SU-DHL-6 (cell line): Measurements from ENCODE around the gene EMC1.

Source experiments
- H2AFZ ChIP-seq: fragments of 200-600 bp; sonication (generic); 2 replicates; pipeline ENCODE4 v1.6.1; 2014; ENCODE audit warnings: low read depth, mild to moderate bottlenecking, moderate library complexity, mixed read lengths, antibody characterized with exemption, low read length; ENCODE audit not compliant: severe bottlenecking
- H3F3A ChIP-seq: fragments of 200-600 bp; shearing (Covaris generic); 2 replicates; pipeline ENCODE4 v1.6.0; 2016; ENCODE audit warnings: antibody characterized with exemption, mild to moderate bottlenecking; ENCODE audit not compliant: insufficient read depth
- H3K27ac ChIP-seq: fragments of 200-600 bp; sonication (generic); 2 replicates; pipeline ENCODE4 v1.5.1; 2016; ENCODE audit warnings: low read depth, mild to moderate bottlenecking, low read length, moderate library complexity, mixed read lengths
- H3K27me3 ChIP-seq: fragments of 200-600 bp; sonication (generic), shearing (Covaris generic); 2 replicates; pipeline ENCODE4 v1.6.0; 2014; ENCODE audit warnings: mild to moderate bottlenecking, low read length
- H3K36me3 ChIP-seq: fragments of 200-600 bp; sonication (generic); 2 replicates; pipeline ENCODE4 v1.6.1; 2014; ENCODE audit warnings: mild to moderate bottlenecking, low read length, mixed read lengths
- H3K4me2 ChIP-seq: fragments of 300-600, 200-600 bp; shearing (Covaris generic), sonication (generic); 2 replicates; pipeline ENCODE4 v1.6.0; 2014; ENCODE audit warnings: low read length, low read depth, mild to moderate bottlenecking; ENCODE audit not compliant: poor library complexity, severe bottlenecking
- H3K4me3 ChIP-seq: fragments of 200-600 bp; sonication (generic); 2 replicates; pipeline ENCODE4 v1.5.1; 2014; ENCODE audit warnings: antibody characterized with exemption, low read length, mild to moderate bottlenecking, mixed read lengths; ENCODE audit not compliant: insufficient read depth, poor library complexity, severe bottlenecking
- H3K79me2 ChIP-seq: fragments of 200-600 bp; sonication (generic); 2 replicates; pipeline ENCODE4 v1.6.1; 2014; ENCODE audit warnings: mild to moderate bottlenecking, low read length, moderate library complexity; ENCODE audit not compliant: insufficient read depth
- H3K9ac ChIP-seq: fragments of 200-600 bp; sonication (generic); 2 replicates; pipeline ENCODE4 v1.7.0; 2014; ENCODE audit warnings: mild to moderate bottlenecking, low read length
- H3K9me2 ChIP-seq: fragments of 200-600 bp; sonication (generic); replicated peaks from 2 replicates; pipeline ENCODE4 v1.6.1; 2014; ENCODE audit warnings: low read length; ENCODE audit not compliant: insufficient read depth
- H3K9me3 ChIP-seq: fragments of 200-600 bp; sonication (generic); 2 replicates; pipeline ENCODE4 v1.6.1; 2014; ENCODE audit warnings: low read length, mixed read lengths; ENCODE audit not compliant: insufficient read depth
- H4K20me1 ChIP-seq: fragments of 200-600 bp; sonication (generic); 2 replicates; pipeline ENCODE4 v1.6.1; 2014; ENCODE audit warnings: low read depth, mild to moderate bottlenecking, antibody characterized with exemption, low read length, moderate library complexity, mixed read lengths
- EZH2phosphoT487 ChIP-seq: fragments of 200-600 bp; sonication (generic), shearing (Covaris generic); conservative IDR thresholded peaks from 2 replicates; pipeline ENCODE4 v1.6.1; 2018; ENCODE audit warnings: mild to moderate bottlenecking, antibody characterized with exemption, low read length, moderate library complexity, mixed read lengths
- TF ChIP-seq, protein P1 (sequence below): fragments of 200-600 bp; sonication (generic); IDR thresholded peaks from one replicate; pipeline ENCODE4 v1.5.1; 2017; ENCODE audit warnings: antibody characterized with exemption, mild to moderate bottlenecking, low read length, moderate library complexity; ENCODE audit not compliant: insufficient read depth, poor library complexity, severe bottlenecking

Gene EMC1

DNA sequence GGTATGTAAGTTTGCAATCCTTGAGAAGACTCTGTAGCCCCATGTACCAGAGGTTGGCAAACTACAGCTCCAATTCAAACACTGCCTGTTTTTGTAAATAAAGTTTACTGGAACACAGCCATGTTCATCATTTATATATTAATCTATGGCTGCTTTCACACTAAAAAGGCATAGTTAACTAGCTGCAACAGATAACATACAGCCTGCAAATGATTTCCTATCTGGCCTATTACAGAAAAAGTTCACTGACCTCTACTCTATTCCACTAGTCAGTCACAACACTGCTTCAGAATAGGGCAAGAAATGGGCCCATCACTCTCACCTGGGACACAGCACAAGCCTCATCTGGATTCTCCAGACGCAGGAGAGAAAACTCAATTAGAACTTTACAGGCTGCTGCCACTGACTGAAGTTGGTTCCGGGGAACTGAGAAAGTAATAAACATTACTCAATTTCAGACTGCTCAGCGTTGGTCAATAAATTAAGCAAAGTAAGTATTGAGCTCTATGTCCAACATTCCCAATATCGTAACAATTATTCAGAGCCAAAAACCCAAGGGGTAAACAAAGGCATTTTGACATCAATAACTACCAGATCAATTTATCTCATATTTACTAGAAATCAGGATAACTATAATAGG, 51.9 kb downstream of the EMC1 start:
- Histone ChIP-seq H3K9ac (no peak overlapping the region), H3K4me3 (no peak overlapping the region), H3K4me2 (no peak overlapping the region), H3F3A (no peaks in the 10 kb centered on the region), H4K20me1 (peaks cover 11% of the 10 kb centered on the region), H3K27ac (no peak overlapping the region), H3K79me2 (peaks cover 49% of the 10 kb centered on the region), H2AFZ (no peak overlapping the region), H3K9me3 (no peaks in the 10 kb centered on the region), H3K27me3 (no peaks in the 10 kb centered on the region), H3K36me3 (peaks cover 41% of the 10 kb centered on the region; the same call in 1 of the 2 replicates), H3K9me2 (no peaks in the 10 kb centered on the region)
- no peak for TF ChIP-seq EZH2phosphoT487
- TF ChIP-seq, protein P1, sequence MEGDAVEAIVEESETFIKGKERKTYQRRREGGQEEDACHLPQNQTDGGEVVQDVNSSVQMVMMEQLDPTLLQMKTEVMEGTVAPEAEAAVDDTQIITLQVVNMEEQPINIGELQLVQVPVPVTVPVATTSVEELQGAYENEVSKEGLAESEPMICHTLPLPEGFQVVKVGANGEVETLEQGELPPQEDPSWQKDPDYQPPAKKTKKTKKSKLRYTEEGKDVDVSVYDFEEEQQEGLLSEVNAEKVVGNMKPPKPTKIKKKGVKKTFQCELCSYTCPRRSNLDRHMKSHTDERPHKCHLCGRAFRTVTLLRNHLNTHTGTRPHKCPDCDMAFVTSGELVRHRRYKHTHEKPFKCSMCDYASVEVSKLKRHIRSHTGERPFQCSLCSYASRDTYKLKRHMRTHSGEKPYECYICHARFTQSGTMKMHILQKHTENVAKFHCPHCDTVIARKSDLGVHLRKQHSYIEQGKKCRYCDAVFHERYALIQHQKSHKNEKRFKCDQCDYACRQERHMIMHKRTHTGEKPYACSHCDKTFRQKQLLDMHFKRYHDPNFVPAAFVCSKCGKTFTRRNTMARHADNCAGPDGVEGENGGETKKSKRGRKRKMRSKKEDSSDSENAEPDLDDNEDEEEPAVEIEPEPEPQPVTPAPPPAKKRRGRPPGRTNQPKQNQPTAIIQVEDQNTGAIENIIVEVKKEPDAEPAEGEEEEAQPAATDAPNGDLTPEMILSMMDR, result no peak

DNA sequence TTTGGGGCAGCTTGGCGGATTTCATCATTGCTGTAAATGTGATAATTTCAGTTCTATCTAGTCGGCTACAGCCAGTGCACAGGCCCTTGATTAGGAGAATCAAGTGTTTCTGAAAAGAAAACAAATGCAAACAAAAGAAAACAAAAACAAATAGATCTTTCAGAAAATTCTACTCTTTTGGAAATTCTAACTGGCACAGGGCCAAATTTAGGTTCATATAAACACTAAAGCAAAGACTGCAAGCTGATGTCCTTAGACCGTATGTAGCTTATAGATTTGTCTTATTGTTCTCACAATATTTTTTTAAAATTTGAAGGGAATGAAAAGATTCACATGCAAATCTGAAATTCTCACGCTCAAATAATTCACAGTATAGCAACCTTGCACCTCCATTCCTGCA, 52.5 kb downstream of the EMC1 start:
- H3K9ac ChIP-seq, result no peak overlapping the region
- H3K27me3 ChIP-seq, result no peaks in the 10 kb centered on the region
- no peak for TF ChIP-seq EZH2phosphoT487
- TF ChIP-seq, protein P1, result no peak
- no peaks in the 10 kb centered on the region for H3K9me3 ChIP-seq
- H3K4me3 ChIP-seq, result no peak overlapping the region
- peaks cover 44% of the 10 kb centered on the region; the same call in 1 of the 2 replicates for H3K36me3 ChIP-seq
- no peak overlapping the region for H2AFZ ChIP-seq
- no peaks in the 10 kb centered on the region for H3K9me2 ChIP-seq
- H3K79me2 ChIP-seq, result peaks cover 43% of the 10 kb centered on the region
- no peak overlapping the region for H3K4me2 ChIP-seq
- H4K20me1 ChIP-seq, result peaks cover 14% of the 10 kb centered on the region
- H3F3A ChIP-seq, result no peaks in the 10 kb centered on the region
- H3K27ac ChIP-seq, result no peak overlapping the region

DNA sequence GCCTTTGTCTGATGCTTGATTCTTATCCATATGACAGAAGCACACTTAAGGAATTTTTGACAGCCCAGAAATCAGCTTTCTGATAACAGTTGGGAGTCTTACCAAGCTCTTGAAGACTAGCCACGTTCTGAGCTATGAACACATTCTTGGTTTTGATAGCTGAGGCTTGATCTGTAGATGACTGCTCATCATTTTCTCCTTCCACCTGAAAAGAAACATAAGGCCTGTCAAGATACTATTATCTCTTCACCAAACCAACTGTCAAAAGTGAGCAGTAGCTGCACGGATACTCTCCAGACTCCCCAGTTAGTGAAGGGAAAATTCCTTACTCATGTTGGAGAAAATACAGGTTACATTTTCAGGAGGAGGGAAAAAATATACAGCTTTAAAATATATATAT, 53.5 kb downstream of the EMC1 start:
- H2AFZ ChIP-seq, result no peak overlapping the region
- TF ChIP-seq EZH2phosphoT487, result no peak
- TF ChIP-seq, protein P1, result no peak
- no peak overlapping the region for H3K9ac ChIP-seq
- peaks cover 15% of the 10 kb centered on the region for H4K20me1 ChIP-seq
- H3K27me3 ChIP-seq, result no peaks in the 10 kb centered on the region
- H3K9me2 ChIP-seq, result no peaks in the 10 kb centered on the region
- no peak overlapping the region for H3K27ac ChIP-seq
- peaks cover 33% of the 10 kb centered on the region for H3K79me2 ChIP-seq
- no peak overlapping the region for H3K4me2 ChIP-seq
- no peaks in the 10 kb centered on the region for H3F3A ChIP-seq
- peaks cover 49% of the 10 kb centered on the region for H3K36me3 ChIP-seq
- no peaks in the 10 kb centered on the region for H3K9me3 ChIP-seq
- H3K4me3 ChIP-seq, result no peak overlapping the region
